ENCODE data around the gene MSX1. TPM values are rescaled to one million over a fixed set of nuclear protein-coding genes. Genes with fewer than 3 reads are reported as not detected.

MSX1 gene
- total RNA-seq, 1 donor from 2014 or later = 2.9 TPM

DNA sequence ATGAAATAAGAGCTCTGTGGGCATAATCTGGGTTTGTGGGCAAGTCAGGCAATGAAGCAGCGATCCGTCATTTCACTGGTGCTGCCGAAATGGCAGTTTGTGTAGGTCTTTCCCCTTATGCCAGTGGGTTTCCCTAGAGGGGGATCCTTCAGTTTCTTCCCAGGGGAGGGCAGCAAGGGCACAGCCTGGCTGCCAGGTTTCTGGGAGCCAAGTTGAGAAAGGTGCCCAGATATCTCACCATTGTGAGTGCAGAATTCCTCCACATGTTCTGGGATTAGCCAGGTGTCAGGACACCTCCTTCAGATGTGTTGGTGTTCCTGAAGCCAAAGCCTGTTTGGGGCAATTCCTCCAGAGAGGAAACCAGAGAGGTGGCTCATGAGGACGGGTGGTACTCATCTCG, 28.0 kb downstream of the MSX1 start:
- no peak overlapping the region for H3K27ac Mint-ChIP-seq
- peaks cover 2% of the 10 kb centered on the region for H3K4me1 Mint-ChIP-seq (ENCODE audit: low read depth)
- peaks cover 74% of the 10 kb centered on the region for H3K27me3 Mint-ChIP-seq
- H3K36me3 Mint-ChIP-seq (ENCODE audit: insufficient read depth) = no peaks in the 10 kb centered on the region
- H3K4me3 Mint-ChIP-seq (ENCODE audit: low read depth) = no peak overlapping the region
- DNase-seq (ENCODE audit: low spot score, unreplicated experiment) = no peak
- H3K9me3 Mint-ChIP-seq (ENCODE audit: low read depth) = no peaks in the 10 kb centered on the region
- TF ChIP-seq, protein P1, sequence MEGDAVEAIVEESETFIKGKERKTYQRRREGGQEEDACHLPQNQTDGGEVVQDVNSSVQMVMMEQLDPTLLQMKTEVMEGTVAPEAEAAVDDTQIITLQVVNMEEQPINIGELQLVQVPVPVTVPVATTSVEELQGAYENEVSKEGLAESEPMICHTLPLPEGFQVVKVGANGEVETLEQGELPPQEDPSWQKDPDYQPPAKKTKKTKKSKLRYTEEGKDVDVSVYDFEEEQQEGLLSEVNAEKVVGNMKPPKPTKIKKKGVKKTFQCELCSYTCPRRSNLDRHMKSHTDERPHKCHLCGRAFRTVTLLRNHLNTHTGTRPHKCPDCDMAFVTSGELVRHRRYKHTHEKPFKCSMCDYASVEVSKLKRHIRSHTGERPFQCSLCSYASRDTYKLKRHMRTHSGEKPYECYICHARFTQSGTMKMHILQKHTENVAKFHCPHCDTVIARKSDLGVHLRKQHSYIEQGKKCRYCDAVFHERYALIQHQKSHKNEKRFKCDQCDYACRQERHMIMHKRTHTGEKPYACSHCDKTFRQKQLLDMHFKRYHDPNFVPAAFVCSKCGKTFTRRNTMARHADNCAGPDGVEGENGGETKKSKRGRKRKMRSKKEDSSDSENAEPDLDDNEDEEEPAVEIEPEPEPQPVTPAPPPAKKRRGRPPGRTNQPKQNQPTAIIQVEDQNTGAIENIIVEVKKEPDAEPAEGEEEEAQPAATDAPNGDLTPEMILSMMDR (IDR thresholded peaks at IDR 0.05; ENCODE audit: unreplicated experiment) = no peak

GRCh38 chr4:4888695-4889094, 29.2 kb downstream of the MSX1 start:
- TF ChIP-seq, protein P1 (IDR thresholded peaks at IDR 0.05; ENCODE audit: unreplicated experiment) = no peak
- no peak for DNase-seq (ENCODE audit: low spot score, unreplicated experiment)
- Mint-ChIP-seq H3K36me3 (ENCODE audit: insufficient read depth) (no peaks in the 10 kb centered on the region), H3K9me3 (ENCODE audit: low read depth) (no peaks in the 10 kb centered on the region), H3K27ac (no peak overlapping the region), H3K27me3 (peaks cover 70% of the 10 kb centered on the region), H3K4me1 (ENCODE audit: low read depth) (peaks cover 2% of the 10 kb centered on the region), H3K4me3 (ENCODE audit: low read depth) (no peak overlapping the region)

DNA sequence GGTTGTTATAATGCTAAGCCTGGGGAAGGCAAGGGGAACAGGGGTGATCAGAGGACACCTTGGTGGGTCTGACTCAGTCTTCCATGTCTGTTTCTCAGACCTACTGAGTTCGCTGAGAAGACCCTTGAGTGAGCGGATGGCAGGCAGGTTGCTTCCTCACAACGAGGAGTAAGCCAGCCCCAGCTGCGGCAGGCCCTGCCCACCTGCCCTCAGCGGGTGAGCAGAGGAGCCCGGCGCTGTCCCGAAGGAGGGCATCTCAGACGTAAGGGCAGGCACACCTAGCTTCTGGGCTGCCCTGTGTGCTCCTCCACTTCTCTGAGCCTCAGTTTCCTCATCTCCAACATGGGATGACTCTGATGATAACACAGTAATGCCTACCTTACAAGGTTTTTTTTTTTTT, 30.3 kb downstream of the MSX1 start:
- H3K4me3 Mint-ChIP-seq (ENCODE audit: low read depth) = no peak overlapping the region
- H3K36me3 Mint-ChIP-seq (ENCODE audit: insufficient read depth) = no peaks in the 10 kb centered on the region
- H3K27me3 Mint-ChIP-seq = peaks cover 70% of the 10 kb centered on the region
- H3K9me3 Mint-ChIP-seq (ENCODE audit: low read depth) = no peaks in the 10 kb centered on the region
- H3K4me1 Mint-ChIP-seq (ENCODE audit: low read depth) = no peaks in the 10 kb centered on the region
- DNase-seq (ENCODE audit: low spot score, unreplicated experiment) = no peak
- H3K27ac Mint-ChIP-seq = no peak overlapping the region
- TF ChIP-seq, protein P1 (IDR thresholded peaks at IDR 0.05; ENCODE audit: unreplicated experiment) = no peak

GRCh38 chr4:4890574-4891255, 31.2 kb downstream of the MSX1 start:
- Mint-ChIP-seq H3K27me3 (peaks cover 64% of the 10 kb centered on the region), H3K27ac (no peak overlapping the region), H3K4me1 (ENCODE audit: low read depth) (no peaks in the 10 kb centered on the region), H3K9me3 (ENCODE audit: low read depth) (no peaks in the 10 kb centered on the region), H3K36me3 (ENCODE audit: insufficient read depth) (no peaks in the 10 kb centered on the region), H3K4me3 (ENCODE audit: low read depth) (no peak overlapping the region)
- DNase-seq (ENCODE audit: low spot score, unreplicated experiment) = no peak
- TF ChIP-seq, protein P1 (IDR thresholded peaks at IDR 0.05; ENCODE audit: unreplicated experiment) = no peak

GRCh38 chr4:4893721-4894120, 34.3 kb downstream of the MSX1 start:
- TF ChIP-seq, protein P1 (IDR thresholded peaks at IDR 0.05; ENCODE audit: unreplicated experiment) = no peak
- Mint-ChIP-seq H3K9me3 (ENCODE audit: low read depth) (no peaks in the 10 kb centered on the region), H3K4me3 (ENCODE audit: low read depth) (no peak overlapping the region)

More at GRCh38 chr4:4893721-4894120, 34.3 kb downstream of the MSX1 start:
- H3K27ac Mint-ChIP-seq = no peak overlapping the region
- H3K27me3 Mint-ChIP-seq = peaks cover 49% of the 10 kb centered on the region
- H3K4me1 Mint-ChIP-seq (ENCODE audit: low read depth) = no peaks in the 10 kb centered on the region
- DNase-seq (ENCODE audit: low spot score, unreplicated experiment) = no peak
- no peaks in the 10 kb centered on the region for H3K36me3 Mint-ChIP-seq (ENCODE audit: insufficient read depth)

Data from progenitor cell of endocrine pancreas (in vitro differentiated cells).